HG02970 (cell line): ENCODE measurements around the gene NRTN.

Source experiments
- ATAC-seq: cut with Tn5 transposase; IDR thresholded peaks from one replicate; pipeline ENCODE4 v1.9.1; 2021; ENCODE audit warnings: mild to moderate bottlenecking, moderate library complexity, moderate number of reproducible peaks; ENCODE audit not compliant: unreplicated experiment, low FRiP score

Gene NRTN

DNA sequence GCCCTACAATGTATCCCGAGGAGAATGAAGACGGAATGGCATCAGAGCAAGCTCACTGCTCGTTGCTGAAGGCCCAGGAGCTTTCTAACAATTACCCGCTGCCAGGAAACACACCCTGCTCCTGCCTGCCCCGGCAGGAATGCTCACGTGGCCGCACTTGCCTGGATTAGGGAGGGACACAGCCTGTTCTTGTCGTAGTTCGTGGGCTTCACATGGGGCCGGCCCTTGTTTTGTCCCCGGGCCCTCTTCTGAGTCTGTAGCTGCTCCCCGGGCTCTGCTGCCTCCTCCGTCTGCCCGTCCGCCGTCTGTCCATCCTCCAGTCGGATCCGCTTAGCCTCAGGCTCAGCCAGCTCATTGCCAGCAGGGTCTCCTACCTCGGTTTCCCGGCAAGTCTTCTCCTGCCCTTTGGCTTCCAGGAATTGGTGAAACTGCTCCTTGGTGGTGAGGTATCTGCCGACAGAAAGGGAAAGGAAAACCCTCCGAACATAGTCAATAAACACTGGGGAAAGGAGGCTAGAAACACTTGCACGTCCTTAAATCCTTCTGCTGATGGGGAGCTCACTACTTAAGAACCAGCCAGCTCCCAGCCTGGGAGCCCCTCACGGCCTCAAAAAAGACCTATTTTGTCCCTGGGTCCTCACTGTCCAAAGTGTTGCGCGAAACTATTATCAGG is 14.8 kb upstream of the NRTN start:
- ATAC-seq, result no peak

DNA sequence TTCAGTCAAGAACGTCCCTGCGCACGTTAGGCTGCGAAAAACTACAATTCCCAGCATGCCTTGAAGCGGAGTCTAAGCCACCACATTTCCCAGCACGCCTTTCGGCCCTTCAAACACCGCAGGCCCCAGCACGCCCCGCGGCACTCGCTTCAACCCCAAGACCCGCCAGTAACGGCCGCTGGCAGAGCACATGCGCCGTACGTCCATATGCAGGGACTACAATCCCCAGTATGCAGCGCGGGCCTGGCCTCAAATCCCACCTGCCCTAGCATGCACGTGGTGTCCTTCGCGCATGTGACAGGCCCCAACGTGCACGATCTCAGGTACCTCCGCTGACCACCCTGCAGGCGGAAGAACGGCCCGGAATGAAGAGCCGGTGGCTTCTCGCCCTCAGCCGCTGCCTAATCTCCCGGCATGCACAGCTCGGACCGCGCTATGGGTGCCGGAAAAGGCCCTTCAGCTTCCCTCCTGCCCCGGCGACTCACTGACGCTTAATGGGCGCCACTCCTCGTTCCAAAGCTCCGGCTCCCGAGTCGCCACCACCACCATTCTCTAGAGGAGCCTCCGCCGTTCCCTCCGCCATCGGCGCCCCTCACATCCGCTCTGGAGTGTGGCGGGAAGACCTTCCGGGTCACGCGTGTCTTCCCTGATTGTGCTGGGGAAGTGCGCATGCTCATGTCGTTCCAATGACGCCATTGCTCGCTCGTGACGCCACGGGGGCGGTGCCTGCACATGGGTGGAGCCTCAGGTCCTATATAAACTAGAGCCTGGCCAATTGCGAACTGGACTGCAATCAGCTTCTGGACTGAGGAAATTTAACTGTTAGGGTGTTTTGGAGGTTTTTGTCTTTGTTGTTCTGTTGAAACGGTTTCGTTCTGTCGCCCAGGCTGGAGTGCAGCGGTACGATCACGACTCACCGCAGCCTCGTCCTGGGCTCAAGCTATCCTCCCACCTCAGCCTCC is 14.0 kb upstream of the NRTN start, which contains the start of gene DUS3L:
DUS3L (minus strand) TSS at position 605 of the 962 bp plus-strand sequence; CDS start at position 583, 22 bp downstream.
- ATAC-seq, result peak; percentile 92

- ATAC-seq, result no peak
Measured at GRCh38 chr19:5792224-5792623, 12.6 kb upstream of the NRTN start.

DNA sequence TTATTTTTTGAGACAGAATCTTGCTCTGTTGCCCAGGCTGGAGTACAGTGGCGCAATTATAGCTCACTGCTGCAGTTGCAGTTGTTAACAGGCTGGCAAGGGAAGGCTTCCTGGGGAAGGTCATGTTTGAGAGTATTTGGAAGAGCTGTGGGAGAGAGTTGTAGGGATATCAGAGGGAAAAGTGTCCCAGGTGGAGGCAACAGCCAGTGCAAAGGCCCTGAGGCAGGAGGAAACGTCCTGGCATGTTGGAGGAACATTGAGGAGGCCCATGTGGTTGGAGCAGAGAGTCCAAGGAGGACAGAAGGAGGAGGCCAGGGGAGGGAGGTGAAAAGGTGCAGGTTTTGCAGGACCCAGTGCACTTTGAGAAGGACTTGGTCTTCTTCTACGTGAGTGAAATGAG is 11.7 kb upstream of the NRTN start:
- no peak for ATAC-seq

DNA sequence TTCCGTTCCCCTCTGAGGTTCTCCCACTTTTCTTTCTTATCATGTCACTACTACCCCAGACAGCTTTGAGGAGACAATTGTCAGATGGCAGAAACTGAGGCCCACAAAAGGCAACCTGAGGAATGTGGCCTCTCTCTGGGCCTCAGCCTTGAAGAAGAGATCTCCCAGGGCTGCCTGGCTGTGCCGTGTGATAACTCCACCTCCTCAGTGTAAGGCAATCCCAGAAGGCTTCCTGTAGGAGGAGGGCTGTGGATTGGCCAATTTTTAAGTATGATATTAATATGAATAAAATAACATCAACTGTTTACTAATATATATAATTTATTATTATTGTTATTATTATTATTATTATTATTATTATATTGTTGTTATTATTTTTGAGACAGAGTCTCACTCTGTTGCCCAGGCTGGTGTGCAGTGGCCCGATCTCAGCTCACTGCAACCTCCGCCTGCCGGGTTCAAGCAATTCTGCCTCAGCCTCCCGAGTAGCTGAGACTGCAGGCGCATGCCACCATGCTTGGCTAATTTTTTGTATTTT is 9.4 kb upstream of the NRTN start:
- ATAC-seq, result no peak

- ATAC-seq, result no peak
Measured at GRCh38 chr19:5798244-5798643, 6.6 kb upstream of the NRTN start.

GRCh38 chr19:5799247-5800241 is 5.3 kb upstream of the NRTN start:
- no peak for ATAC-seq

GRCh38 chr19:5800361-5801270 is 4.3 kb upstream of the NRTN start:
- no peak for ATAC-seq

GRCh38 chr19:5801796-5802619 is 2.9 kb upstream of the NRTN start:
- ATAC-seq, result no peak

- ATAC-seq, result no peak
Measured at GRCh38 chr19:5803441-5803751, 1.5 kb upstream of the NRTN start.

DNA sequence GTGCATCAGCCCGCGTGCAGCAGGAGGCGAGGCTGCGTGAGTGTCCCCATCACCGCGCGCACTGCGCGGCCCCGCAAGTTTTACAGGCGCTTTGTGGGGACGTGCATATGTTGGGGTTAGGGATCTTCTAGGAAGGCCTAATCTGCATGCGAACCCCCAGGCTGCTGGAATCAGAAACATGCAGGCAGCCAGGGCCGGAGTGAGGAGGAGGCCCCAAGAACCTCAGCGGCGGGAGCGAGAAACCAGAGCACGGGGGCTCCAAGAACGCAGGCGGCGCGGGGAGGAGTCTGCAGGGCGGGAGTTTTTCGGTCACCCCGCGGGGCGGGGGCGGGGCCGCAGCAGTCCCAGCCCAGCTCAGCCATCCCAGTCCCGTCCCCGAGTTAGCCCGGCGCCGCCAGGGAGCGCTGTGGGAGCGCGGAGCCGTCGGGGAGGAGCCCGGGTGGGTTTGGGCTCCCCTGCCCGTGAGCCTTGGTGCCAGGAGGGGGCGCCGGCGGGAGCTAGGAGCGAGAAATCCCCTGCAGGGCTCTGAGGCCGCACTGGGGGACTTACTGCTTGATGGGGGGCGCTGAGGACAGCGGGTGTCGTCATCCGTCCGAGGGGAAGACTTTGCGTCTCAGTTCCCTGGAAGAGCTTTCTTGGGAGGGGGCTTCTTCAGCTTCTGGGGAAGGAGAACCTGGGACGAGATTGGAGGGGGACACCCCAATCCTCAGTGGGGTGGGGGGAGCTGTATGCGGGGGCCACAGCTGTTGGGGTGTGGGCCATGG is 933 bp upstream of the NRTN start:
- ATAC-seq, result peak; percentile 52

DNA sequence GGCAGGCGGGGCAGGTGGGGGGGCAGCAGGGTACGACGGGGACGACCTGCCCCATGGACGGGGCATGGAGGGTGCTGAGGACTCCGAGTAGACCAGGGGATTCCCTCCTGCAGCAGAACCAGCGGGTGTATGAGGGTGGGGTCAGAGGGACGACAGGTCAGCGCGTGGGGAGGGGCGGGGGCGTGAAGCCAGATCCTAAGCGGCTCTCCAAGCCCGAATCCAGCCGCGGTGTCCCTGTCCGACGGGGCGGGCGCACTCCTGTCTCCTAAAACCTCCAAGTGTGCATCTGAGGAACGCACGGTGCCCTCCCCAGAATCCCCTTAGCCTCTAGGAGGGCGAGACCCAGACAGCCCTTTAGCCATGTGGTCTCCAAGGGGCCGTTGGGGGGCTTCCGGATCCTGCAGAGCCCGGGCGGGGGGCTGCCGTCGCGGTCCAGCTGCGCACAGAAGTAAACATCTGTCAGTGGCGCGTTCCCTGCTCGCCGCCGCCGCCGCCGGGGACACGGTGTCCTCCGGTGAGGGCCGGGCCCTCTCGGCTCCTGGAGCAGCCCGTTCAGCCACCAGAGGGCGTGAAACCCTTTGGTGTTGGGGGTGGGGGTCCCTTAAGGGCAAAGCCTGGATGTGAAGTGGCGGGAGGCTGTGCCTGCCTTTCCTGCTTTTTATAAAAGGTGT is 730 bp downstream of the NRTN start:
- no peak for ATAC-seq

GRCh38 chr19:5806133-5806489 is 1.2 kb downstream of the NRTN start:
- no peak for ATAC-seq

GRCh38 chr19:5806905-5807304 is 2.0 kb downstream of the NRTN start:
- ATAC-seq, result no peak

- no peak for ATAC-seq
Measured at GRCh38 chr19:5808120-5808816, 3.4 kb downstream of the NRTN start.

- ATAC-seq, result no peak
Measured at GRCh38 chr19:5809053-5809452, 4.2 kb downstream of the NRTN start.

DNA sequence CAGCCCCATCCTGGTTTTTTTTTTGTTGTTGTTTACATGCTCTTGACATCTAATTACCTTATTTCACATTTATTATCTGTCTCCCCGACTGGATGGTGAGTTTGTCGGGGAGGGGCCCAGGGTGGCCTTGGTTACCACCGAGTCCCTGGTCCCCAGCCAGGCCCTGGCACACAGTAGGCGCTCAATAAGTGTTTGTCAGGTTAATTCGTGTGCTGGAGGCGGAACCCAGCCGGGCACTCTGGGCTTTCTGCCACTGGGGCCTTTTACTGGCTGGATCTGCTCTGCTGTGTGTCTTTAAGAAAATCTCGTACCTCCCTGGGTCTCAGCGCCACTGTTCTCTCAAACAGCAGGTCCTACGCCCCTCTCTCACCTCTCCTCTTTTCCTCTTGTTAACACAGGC is 4.6 kb downstream of the NRTN start:
- no peak for ATAC-seq
